ENCODE measurements around the gene FBLN2.

- TF ChIP-seq, protein P1, sequence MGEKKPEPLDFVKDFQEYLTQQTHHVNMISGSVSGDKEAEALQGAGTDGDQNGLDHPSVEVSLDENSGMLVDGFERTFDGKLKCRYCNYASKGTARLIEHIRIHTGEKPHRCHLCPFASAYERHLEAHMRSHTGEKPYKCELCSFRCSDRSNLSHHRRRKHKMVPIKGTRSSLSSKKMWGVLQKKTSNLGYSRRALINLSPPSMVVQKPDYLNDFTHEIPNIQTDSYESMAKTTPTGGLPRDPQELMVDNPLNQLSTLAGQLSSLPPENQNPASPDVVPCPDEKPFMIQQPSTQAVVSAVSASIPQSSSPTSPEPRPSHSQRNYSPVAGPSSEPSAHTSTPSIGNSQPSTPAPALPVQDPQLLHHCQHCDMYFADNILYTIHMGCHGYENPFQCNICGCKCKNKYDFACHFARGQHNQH (CRISPR knock-in tag; IDR thresholded peaks at IDR 0.05) = no peak
- TF ChIP-seq ZNF607 (CRISPR knock-in tag; IDR thresholded peaks at IDR 0.05; ENCODE audit: borderline replicate concordance) (no peak), ZNF891 (CRISPR knock-in tag; IDR thresholded peaks at IDR 0.05) (no peak), KDM6A (CRISPR knock-in tag; IDR thresholded peaks at IDR 0.05; ENCODE audit: low read depth) (no peak), ZBTB7B (CRISPR knock-in tag; IDR thresholded peaks at IDR 0.05) (no peak), ESRRA (CRISPR knock-in tag; IDR thresholded peaks at IDR 0.05; ENCODE audit: low read depth) (no peak), EZH2 (conservative IDR thresholded peaks at IDR 0.05; ENCODE audit: low read depth, low read length) (no peak)
- TF ChIP-seq, protein P2, sequence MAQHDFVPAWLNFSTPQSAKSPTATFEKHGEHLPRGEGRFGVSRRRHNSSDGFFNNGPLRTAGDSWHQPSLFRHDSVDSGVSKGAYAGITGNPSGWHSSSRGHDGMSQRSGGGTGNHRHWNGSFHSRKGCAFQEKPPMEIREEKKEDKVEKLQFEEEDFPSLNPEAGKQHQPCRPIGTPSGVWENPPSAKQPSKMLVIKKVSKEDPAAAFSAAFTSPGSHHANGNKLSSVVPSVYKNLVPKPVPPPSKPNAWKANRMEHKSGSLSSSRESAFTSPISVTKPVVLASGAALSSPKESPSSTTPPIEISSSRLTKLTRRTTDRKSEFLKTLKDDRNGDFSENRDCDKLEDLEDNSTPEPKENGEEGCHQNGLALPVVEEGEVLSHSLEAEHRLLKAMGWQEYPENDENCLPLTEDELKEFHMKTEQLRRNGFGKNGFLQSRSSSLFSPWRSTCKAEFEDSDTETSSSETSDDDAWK (CRISPR knock-in tag; IDR thresholded peaks at IDR 0.05) = no peak
Measured at GRCh38 chr3:13578251-13578650, 29.3 kb downstream of the FBLN2 start.

Data from HepG2 (cell line).